Measurements from ENCODE around the gene SLC35F4.

SLC35F4 gene

DNA sequence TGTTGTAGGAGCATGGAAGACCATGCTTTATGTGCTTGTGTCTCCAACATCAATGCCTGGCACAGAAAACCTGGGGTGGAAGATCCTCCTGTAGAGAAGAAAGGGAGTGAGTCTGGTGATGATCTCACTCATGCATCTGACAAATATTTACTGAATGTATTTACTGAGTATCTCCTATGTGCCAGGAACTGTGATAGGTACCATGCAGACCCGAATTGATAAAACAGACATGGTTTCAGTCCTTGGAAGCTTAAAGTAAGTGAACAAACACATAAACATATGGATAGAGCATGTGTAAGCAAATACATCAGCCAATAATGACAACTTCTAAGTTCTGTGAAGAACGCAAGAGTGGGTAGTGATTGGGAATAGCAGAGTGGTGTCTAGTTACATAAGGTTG lies 255.3 kb downstream of the SLC35F4 start:
- Histone ChIP-seq H3K4me3 (ENCODE audit: insufficient read length, low read depth) (no peak overlapping the region), H3K9ac (ENCODE audit: insufficient read length, low read depth) (no peak overlapping the region), H3K36me3 (ENCODE audit: insufficient read depth, insufficient read length, low read length) (no peaks in the 10 kb centered on the region), H3K27me3 (ENCODE audit: insufficient read depth, insufficient read length) (no peaks in the 10 kb centered on the region), H3K4me1 (ENCODE audit: insufficient read depth, insufficient read length) (no peaks in the 10 kb centered on the region), H3K9me3 (ENCODE audit: insufficient read depth, low read length) (no peaks in the 10 kb centered on the region)
- no peak for TF ChIP-seq SUZ12 (IDR thresholded peaks at IDR 0.05; ENCODE audit: extremely low read depth, insufficient read depth, insufficient read length)
- no peak for TF ChIP-seq ZNF274 (IDR thresholded peaks at IDR 0.05; ENCODE audit: low read depth, low read length)
- no peak for TF ChIP-seq YY1 (IDR thresholded peaks at IDR 0.05; ENCODE audit: insufficient read depth, insufficient read length)
- DNase-seq (ENCODE audit: low read depth, low spot score), result no peak

DNA sequence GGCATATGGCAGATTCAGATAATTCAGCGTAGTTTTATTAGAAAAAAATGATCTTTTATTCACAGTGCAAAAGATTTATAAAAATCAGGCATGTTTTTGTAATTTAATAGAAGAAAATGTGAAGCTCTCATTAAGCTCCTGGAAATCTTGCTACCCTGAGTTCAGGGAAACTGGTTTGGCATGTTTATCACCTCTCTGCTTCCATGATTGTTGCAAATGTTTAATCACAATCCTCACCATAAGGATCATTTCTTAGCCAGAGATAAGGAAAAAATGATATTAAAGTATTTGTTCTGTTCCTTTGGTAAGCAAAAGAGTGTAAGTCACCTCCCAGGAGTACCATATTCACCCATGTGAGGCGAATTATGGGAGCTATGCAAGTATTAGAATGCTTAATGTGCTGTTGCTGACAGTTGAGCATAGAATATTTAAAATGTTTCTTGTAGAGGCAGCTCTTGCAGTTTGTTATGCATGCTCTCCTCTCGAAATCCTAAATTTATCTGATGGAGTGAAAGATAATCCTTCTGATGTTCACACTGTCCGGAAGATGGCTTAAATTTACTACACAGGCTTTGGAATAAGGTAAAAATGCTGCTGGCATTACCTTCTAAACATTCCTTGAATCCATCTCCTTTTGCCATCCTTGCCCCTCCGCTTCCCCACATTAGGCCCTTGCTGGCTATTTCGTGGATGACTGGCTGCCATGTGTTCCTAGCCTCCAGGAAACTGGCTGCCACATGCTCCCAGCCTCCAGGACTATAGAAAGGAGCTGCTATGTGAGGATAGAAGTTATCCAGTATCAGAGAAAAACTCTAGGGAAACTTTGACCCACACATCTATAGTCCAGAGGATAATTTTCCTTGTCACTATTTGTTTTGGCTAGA lies 256.5 kb downstream of the SLC35F4 start:
- TF ChIP-seq YY1 (IDR thresholded peaks at IDR 0.05; ENCODE audit: insufficient read depth, insufficient read length) (no peak), SUZ12 (IDR thresholded peaks at IDR 0.05; ENCODE audit: extremely low read depth, insufficient read depth, insufficient read length) (no peak), ZNF274 (IDR thresholded peaks at IDR 0.05; ENCODE audit: low read depth, low read length) (no peak)
- Histone ChIP-seq H3K36me3 (ENCODE audit: insufficient read depth, insufficient read length, low read length) (no peaks in the 10 kb centered on the region), H3K9ac (ENCODE audit: insufficient read length, low read depth) (no peak overlapping the region), H3K4me1 (ENCODE audit: insufficient read depth, insufficient read length) (no peaks in the 10 kb centered on the region), H3K27me3 (ENCODE audit: insufficient read depth, insufficient read length) (no peaks in the 10 kb centered on the region), H3K4me3 (ENCODE audit: insufficient read length, low read depth) (no peak overlapping the region), H3K9me3 (ENCODE audit: insufficient read depth, low read length) (no peaks in the 10 kb centered on the region)
- no peak for DNase-seq (ENCODE audit: low read depth, low spot score)

DNA sequence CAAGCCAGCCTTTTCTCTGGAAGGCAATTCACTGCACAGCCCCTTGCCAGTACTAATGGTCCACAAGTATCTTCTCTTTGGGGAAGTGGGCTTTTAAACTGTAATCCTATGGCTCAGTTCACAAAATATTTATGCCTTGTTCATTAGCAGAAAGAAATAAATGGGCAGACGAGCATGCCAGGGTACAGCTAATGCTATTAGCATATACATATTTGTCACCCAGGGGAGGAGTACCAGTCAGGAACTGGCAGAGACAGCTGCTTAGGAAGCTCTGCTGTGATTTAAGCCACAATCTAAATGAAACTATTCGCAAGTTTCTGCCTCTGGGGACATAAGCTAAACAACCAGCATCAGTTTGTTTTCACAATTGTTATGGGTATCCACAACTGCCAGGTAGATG lies 258.8 kb downstream of the SLC35F4 start:
- Histone ChIP-seq H3K27me3 (ENCODE audit: insufficient read depth, insufficient read length) (no peaks in the 10 kb centered on the region), H3K9ac (ENCODE audit: insufficient read length, low read depth) (no peak overlapping the region), H3K4me3 (ENCODE audit: insufficient read length, low read depth) (no peak overlapping the region), H3K4me1 (ENCODE audit: insufficient read depth, insufficient read length) (no peaks in the 10 kb centered on the region), H3K9me3 (ENCODE audit: insufficient read depth, low read length) (no peaks in the 10 kb centered on the region), H3K36me3 (ENCODE audit: insufficient read depth, insufficient read length, low read length) (no peaks in the 10 kb centered on the region)
- TF ChIP-seq SUZ12 (IDR thresholded peaks at IDR 0.05; ENCODE audit: extremely low read depth, insufficient read depth, insufficient read length) (no peak), ZNF274 (IDR thresholded peaks at IDR 0.05; ENCODE audit: low read depth, low read length) (no peak), YY1 (IDR thresholded peaks at IDR 0.05; ENCODE audit: insufficient read depth, insufficient read length) (no peak)
- DNase-seq (ENCODE audit: low read depth, low spot score), result no peak

DNA sequence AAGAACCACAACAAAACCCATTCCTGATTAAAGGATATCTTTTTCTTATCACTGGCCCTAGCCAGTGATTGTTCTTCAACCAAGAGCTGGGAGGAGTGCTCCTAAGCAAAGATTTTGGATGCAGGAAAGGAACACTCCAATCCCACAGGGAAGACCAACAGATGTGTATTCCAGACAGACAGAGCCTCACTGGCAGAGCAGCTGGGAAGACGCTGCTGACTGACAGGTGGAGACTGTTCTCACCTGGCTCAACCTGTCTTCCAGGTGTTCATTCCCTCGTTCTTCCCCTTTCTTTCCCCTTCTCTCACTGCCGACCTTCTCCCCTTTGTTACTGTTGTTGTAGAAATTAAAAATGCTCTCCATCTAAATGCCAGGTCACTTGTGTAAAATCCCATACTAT lies 282.5 kb downstream of the SLC35F4 start:
- TF ChIP-seq YY1 (IDR thresholded peaks at IDR 0.05; ENCODE audit: insufficient read depth, insufficient read length) (no peak), SUZ12 (IDR thresholded peaks at IDR 0.05; ENCODE audit: extremely low read depth, insufficient read depth, insufficient read length) (no peak), ZNF274 (IDR thresholded peaks at IDR 0.05; ENCODE audit: low read depth, low read length) (no peak)
- no peaks in the 10 kb centered on the region for H3K9me3 ChIP-seq (ENCODE audit: insufficient read depth, low read length)
- DNase-seq (ENCODE audit: low read depth, low spot score), result no peak

DNA sequence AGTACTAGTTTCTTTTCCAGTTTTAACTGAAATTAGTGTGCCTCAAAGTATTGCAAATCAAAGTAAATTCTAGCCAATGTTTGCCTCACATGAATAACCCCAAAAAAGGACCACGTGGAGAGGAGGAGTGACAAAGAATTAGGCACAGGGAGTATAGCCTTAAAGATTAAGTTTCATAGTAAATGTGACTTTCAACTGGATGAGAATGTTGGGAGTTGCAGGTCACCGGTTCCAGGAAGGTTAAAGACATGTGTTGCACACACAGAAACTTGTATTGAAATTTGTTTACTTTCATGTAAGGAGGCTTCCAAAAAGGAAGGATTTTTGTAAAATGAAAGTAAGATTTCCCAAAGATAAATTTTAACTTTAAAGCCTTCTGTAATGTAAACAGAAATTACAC lies 283.1 kb downstream of the SLC35F4 start:
- Histone ChIP-seq H3K36me3 (ENCODE audit: insufficient read depth, insufficient read length, low read length) (no peaks in the 10 kb centered on the region), H3K27me3 (ENCODE audit: insufficient read depth, insufficient read length) (no peaks in the 10 kb centered on the region), H3K4me1 (ENCODE audit: insufficient read depth, insufficient read length) (no peaks in the 10 kb centered on the region), H3K9me3 (ENCODE audit: insufficient read depth, low read length) (no peaks in the 10 kb centered on the region), H3K9ac (ENCODE audit: insufficient read length, low read depth) (no peak overlapping the region), H3K4me3 (ENCODE audit: insufficient read length, low read depth) (no peak overlapping the region)
- DNase-seq (ENCODE audit: low read depth, low spot score), result no peak
- no peak for TF ChIP-seq YY1 (IDR thresholded peaks at IDR 0.05; ENCODE audit: insufficient read depth, insufficient read length)
- TF ChIP-seq ZNF274 (IDR thresholded peaks at IDR 0.05; ENCODE audit: low read depth, low read length), result no peak
- TF ChIP-seq SUZ12 (IDR thresholded peaks at IDR 0.05; ENCODE audit: extremely low read depth, insufficient read depth, insufficient read length), result no peak

More for the DNA sequence above, 282.5 kb downstream of the SLC35F4 start:
- no peak overlapping the region for H3K9ac ChIP-seq (ENCODE audit: insufficient read length, low read depth)
- no peaks in the 10 kb centered on the region for H3K27me3 ChIP-seq (ENCODE audit: insufficient read depth, insufficient read length)
- H3K4me1 ChIP-seq (ENCODE audit: insufficient read depth, insufficient read length), result no peaks in the 10 kb centered on the region
- no peak overlapping the region for H3K4me3 ChIP-seq (ENCODE audit: insufficient read length, low read depth)
- no peaks in the 10 kb centered on the region for H3K36me3 ChIP-seq (ENCODE audit: insufficient read depth, insufficient read length, low read length)

DNA sequence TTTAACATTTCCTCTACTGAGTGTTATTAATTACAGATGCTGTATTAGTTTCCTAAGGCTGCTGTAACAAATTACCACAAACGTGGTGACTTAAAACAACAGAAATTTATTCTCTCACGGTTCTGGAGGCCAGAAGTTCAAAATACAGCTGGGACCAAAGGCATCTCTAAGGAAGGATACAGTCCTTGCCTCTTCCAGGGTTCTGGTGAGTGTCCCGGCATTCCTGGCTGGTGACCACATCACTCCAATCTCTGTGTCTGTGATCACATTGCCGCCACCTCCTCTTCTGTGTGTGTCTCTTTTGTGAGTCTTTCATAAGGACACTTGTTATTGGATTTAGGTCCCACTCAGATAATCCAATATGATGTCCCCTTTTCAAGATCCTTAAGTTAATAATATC lies 287.1 kb downstream of the SLC35F4 start:
- no peaks in the 10 kb centered on the region for H3K4me1 ChIP-seq (ENCODE audit: insufficient read depth, insufficient read length)
- H3K27me3 ChIP-seq (ENCODE audit: insufficient read depth, insufficient read length), result no peaks in the 10 kb centered on the region
- no peak for TF ChIP-seq YY1 (IDR thresholded peaks at IDR 0.05; ENCODE audit: insufficient read depth, insufficient read length)
- TF ChIP-seq SUZ12 (IDR thresholded peaks at IDR 0.05; ENCODE audit: extremely low read depth, insufficient read depth, insufficient read length), result no peak
- TF ChIP-seq ZNF274 (IDR thresholded peaks at IDR 0.05; ENCODE audit: low read depth, low read length), result no peak
- H3K4me3 ChIP-seq (ENCODE audit: insufficient read length, low read depth), result no peak overlapping the region
- H3K36me3 ChIP-seq (ENCODE audit: insufficient read depth, insufficient read length, low read length), result no peaks in the 10 kb centered on the region
- no peaks in the 10 kb centered on the region for H3K9me3 ChIP-seq (ENCODE audit: insufficient read depth, low read length)
- DNase-seq (ENCODE audit: low read depth, low spot score), result no peak
- no peak overlapping the region for H3K9ac ChIP-seq (ENCODE audit: insufficient read length, low read depth)

DNA sequence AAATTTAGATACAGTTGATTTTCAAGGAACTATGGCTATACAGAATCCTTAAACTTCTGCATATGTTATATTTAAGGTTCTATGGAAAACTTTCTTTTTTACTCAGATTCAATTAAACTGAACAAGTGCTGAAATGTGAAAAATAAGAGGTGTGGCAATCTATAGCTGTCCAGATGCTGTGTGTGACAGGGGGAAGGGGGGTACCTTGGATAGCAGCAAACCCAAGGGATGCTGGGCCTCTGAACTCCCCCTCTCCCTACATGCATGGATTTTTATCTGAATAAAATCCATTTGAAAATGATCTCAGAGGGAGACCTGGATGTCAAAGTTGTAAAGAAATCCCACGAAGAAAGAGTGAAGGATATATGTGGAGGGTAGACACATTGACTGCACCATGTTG lies 289.4 kb downstream of the SLC35F4 start:
- no peak for TF ChIP-seq SUZ12 (IDR thresholded peaks at IDR 0.05; ENCODE audit: extremely low read depth, insufficient read depth, insufficient read length)
- no peak for TF ChIP-seq YY1 (IDR thresholded peaks at IDR 0.05; ENCODE audit: insufficient read depth, insufficient read length)
- TF ChIP-seq ZNF274 (IDR thresholded peaks at IDR 0.05; ENCODE audit: low read depth, low read length), result no peak
- Histone ChIP-seq H3K4me3 (ENCODE audit: insufficient read length, low read depth) (no peak overlapping the region), H3K9ac (ENCODE audit: insufficient read length, low read depth) (no peak overlapping the region), H3K27me3 (ENCODE audit: insufficient read depth, insufficient read length) (no peaks in the 10 kb centered on the region), H3K9me3 (ENCODE audit: insufficient read depth, low read length) (no peaks in the 10 kb centered on the region), H3K36me3 (ENCODE audit: insufficient read depth, insufficient read length, low read length) (no peaks in the 10 kb centered on the region), H3K4me1 (ENCODE audit: insufficient read depth, insufficient read length) (no peaks in the 10 kb centered on the region)
- DNase-seq (ENCODE audit: low read depth, low spot score), result no peak
